HEK293 (cell line): ENCODE data around the gene TNFRSF9.

ENCODE experiments used
- CTCF ChIA-PET: fragments of 350-600 bp; formaldehyde crosslinking; extraction: SDS; loops from one replicate; lab custom pipeline; 2021; ENCODE audit warnings: antibody characterized with exemption; lab: Yijun Ruan, JAX
- POLR2A ChIA-PET: fragments of 300-600 bp; formaldehyde crosslinking; extraction: SDS; loops from one replicate; lab custom pipeline; 2020; ENCODE audit warnings: antibody characterized with exemption, inconsistent platforms; lab: Yijun Ruan, JAX
- H3K27ac ChIP-seq: fragments of 200-500 bp; sonication (Bioruptor generic); 2 replicates; pipeline ENCODE4 v1.5.1; 2014; ENCODE audit warnings: low read depth, low read length, control low read depth, inconsistent platforms; ENCODE audit errors: extremely low read depth
- H3K36me3 ChIP-seq, 2 experiments: fragments of 200-500 bp in 1 of 2; sonication (Bioruptor generic) in 1 of 2; 1 replicate in 1 of 2; 2 replicates in 1 of 2; pipeline ENCODE4 v1.5.1; 2014 to 2017; ENCODE audit warnings: inconsistent platforms in 2 of 2, low read length in 2 of 2; ENCODE audit not compliant: control insufficient read depth in 2 of 2, insufficient read depth in 1 of 2
- H3K4me1 ChIP-seq: fragments of 200-500 bp; sonication (Bioruptor generic); 2 replicates; pipeline ENCODE4 v1.5.1; 2014; ENCODE audit warnings: mild to moderate bottlenecking, low read length, inconsistent platforms; ENCODE audit not compliant: control insufficient read depth, insufficient read depth
- H3K4me3 ChIP-seq: 2 replicates; pipeline ENCODE4 v1.5.1; 2011; ENCODE audit warnings: low read depth, mild to moderate bottlenecking, control low read depth, low read length, moderate library complexity
- H3K9me3 ChIP-seq: fragments of 200-500 bp; sonication (Bioruptor generic); 2 replicates; pipeline ENCODE4 v1.5.1; 2014; ENCODE audit warnings: low read depth, low read length, inconsistent platforms; ENCODE audit not compliant: control insufficient read depth, insufficient read depth
- BCL11A ChIP-seq: fragments of 450-650 bp; formaldehyde crosslinking; IDR thresholded peaks from 2 replicates; pipeline ENCODE4 v1.5.1; 2016; ENCODE audit warnings: low read depth, missing biosample characterization, missing genetic modification characterization
- GLI4 ChIP-seq: fragments of 450-650 bp; formaldehyde crosslinking; IDR thresholded peaks from 2 replicates; pipeline ENCODE4 v1.5.1; 2016; ENCODE audit warnings: missing biosample characterization, missing genetic modification characterization
- PATZ1 ChIP-seq: fragments of 450-650 bp; formaldehyde crosslinking; IDR thresholded peaks from 2 replicates; pipeline ENCODE4 v1.5.1; 2016; ENCODE audit warnings: missing biosample characterization, missing genetic modification characterization
- SCRT2 ChIP-seq: fragments of 450-650 bp; formaldehyde crosslinking; IDR thresholded peaks from 2 replicates; pipeline ENCODE4 v1.5.1; 2016; ENCODE audit warnings: missing biosample characterization, missing genetic modification characterization
- SP3 ChIP-seq: fragments of 450-650 bp; formaldehyde crosslinking; IDR thresholded peaks from 2 replicates; pipeline ENCODE4 v1.5.1; 2016; ENCODE audit warnings: missing biosample characterization, missing genetic modification characterization
- TSHZ1 ChIP-seq: fragments of 450-650 bp; formaldehyde crosslinking; IDR thresholded peaks from 2 replicates; pipeline ENCODE4 v1.5.1; 2016; ENCODE audit warnings: missing biosample characterization, missing genetic modification characterization, borderline replicate concordance
- YY2 ChIP-seq: fragments of 450-650 bp; formaldehyde crosslinking; IDR thresholded peaks from 2 replicates; pipeline ENCODE4 v1.5.1; 2016; ENCODE audit warnings: missing biosample characterization, missing genetic modification characterization
- ZBTB1 ChIP-seq: fragments of 450-650 bp; formaldehyde crosslinking; IDR thresholded peaks from 2 replicates; pipeline ENCODE4 v1.5.1; 2016; ENCODE audit warnings: missing biosample characterization, missing genetic modification characterization
- ZBTB49 ChIP-seq: fragments of 450-650 bp; formaldehyde crosslinking; IDR thresholded peaks from 2 replicates; pipeline ENCODE4 v1.5.1; 2016; ENCODE audit warnings: missing biosample characterization, missing genetic modification characterization, low read depth
- ZFP3 ChIP-seq: fragments of 450-650 bp; formaldehyde crosslinking; IDR thresholded peaks from 2 replicates; pipeline ENCODE4 v1.5.1; 2016; ENCODE audit warnings: low read depth, missing biosample characterization, missing genetic modification characterization
- ZNF112 ChIP-seq: fragments of 450-650 bp; formaldehyde crosslinking; IDR thresholded peaks from 2 replicates; pipeline ENCODE4 v1.5.0; 2017; ENCODE audit warnings: missing biosample characterization, missing genetic modification characterization
- ZNF132 ChIP-seq: fragments of 450-650 bp; formaldehyde crosslinking; IDR thresholded peaks from 2 replicates; pipeline ENCODE4 v1.5.1; 2017; ENCODE audit warnings: missing biosample characterization, missing genetic modification characterization, borderline replicate concordance
- ZNF16 ChIP-seq: fragments of 450-650 bp; formaldehyde crosslinking; IDR thresholded peaks from 2 replicates; pipeline ENCODE4 v1.5.1; 2016; ENCODE audit warnings: low read depth, missing biosample characterization, missing genetic modification characterization
- ZNF202 ChIP-seq: fragments of 450-650 bp; formaldehyde crosslinking; IDR thresholded peaks from 2 replicates; pipeline ENCODE4 v1.5.1; 2016; ENCODE audit warnings: missing biosample characterization, missing genetic modification characterization, borderline replicate concordance
- ZNF248 ChIP-seq: fragments of 450-650 bp; formaldehyde crosslinking; IDR thresholded peaks from 2 replicates; pipeline ENCODE4 v1.5.1; 2017; ENCODE audit warnings: missing biosample characterization, missing genetic modification characterization
- ZNF274 ChIP-seq, 2 experiments: fragments of 200-500 bp in 1 of 2; fragments of 450-650 bp in 1 of 2; sonication (Bioruptor generic) in 1 of 2; formaldehyde crosslinking in 1 of 2; IDR thresholded peaks; 2 replicates each; pipeline versions ENCODE4 v1.5.1 to v1.6.1; 2014 to 2016; ENCODE audit warnings: borderline replicate concordance in 1 of 2, inconsistent platforms in 1 of 2, low read length in 1 of 2, missing biosample characterization in 1 of 2, missing genetic modification characterization in 1 of 2
- ZNF350 ChIP-seq: fragments of 450-650 bp; formaldehyde crosslinking; IDR thresholded peaks from 2 replicates; pipeline ENCODE4 v1.5.0; 2017; ENCODE audit warnings: missing biosample characterization, mild to moderate bottlenecking, missing genetic modification characterization
- ZNF404 ChIP-seq: fragments of 450-650 bp; formaldehyde crosslinking; IDR thresholded peaks from 2 replicates; pipeline ENCODE4 v1.5.1; 2017; ENCODE audit warnings: missing biosample characterization, missing genetic modification characterization
- ZNF48 ChIP-seq: fragments of 450-650 bp; formaldehyde crosslinking; IDR thresholded peaks from 2 replicates; pipeline ENCODE4 v1.5.1; 2016; ENCODE audit warnings: missing biosample characterization, missing genetic modification characterization
- ZNF558 ChIP-seq: fragments of 450-650 bp; formaldehyde crosslinking; IDR thresholded peaks from 2 replicates; pipeline ENCODE4 v1.5.1; 2016; ENCODE audit warnings: missing biosample characterization, missing genetic modification characterization
- ZNF560 ChIP-seq: fragments of 450-650 bp; formaldehyde crosslinking; IDR thresholded peaks from 2 replicates; pipeline ENCODE4 v1.5.1; 2017; ENCODE audit warnings: missing biosample characterization, missing genetic modification characterization, borderline replicate concordance
- ZNF580 ChIP-seq: fragments of 450-650 bp; formaldehyde crosslinking; IDR thresholded peaks from 2 replicates; pipeline ENCODE4 v1.5.1; 2016; ENCODE audit warnings: missing biosample characterization, missing genetic modification characterization
- ZNF660 ChIP-seq: fragments of 450-650 bp; IDR thresholded peaks from 2 replicates; pipeline ENCODE4 v1.5.1; 2018; ENCODE audit warnings: missing biosample characterization, mild to moderate bottlenecking, missing genetic modification characterization
- ZNF664 ChIP-seq: fragments of 450-650 bp; formaldehyde crosslinking; IDR thresholded peaks from 2 replicates; pipeline ENCODE4 v1.5.1; 2016; ENCODE audit warnings: missing biosample characterization, missing genetic modification characterization
- ZNF747 ChIP-seq: fragments of 450-650 bp; formaldehyde crosslinking; IDR thresholded peaks from 2 replicates; pipeline ENCODE4 v1.5.1; 2016; ENCODE audit warnings: missing biosample characterization, missing genetic modification characterization
- ZNF768 ChIP-seq: fragments of 450-650 bp; formaldehyde crosslinking; IDR thresholded peaks from 2 replicates; pipeline ENCODE4 v1.5.1; 2018; ENCODE audit warnings: missing biosample characterization, mild to moderate bottlenecking, missing genetic modification characterization
- ZNF837 ChIP-seq: fragments of 450-650 bp; formaldehyde crosslinking; IDR thresholded peaks from 2 replicates; pipeline ENCODE4 v1.5.1; 2016; ENCODE audit warnings: missing biosample characterization, missing genetic modification characterization
- ZSCAN16 ChIP-seq: fragments of 450-650 bp; formaldehyde crosslinking; IDR thresholded peaks from 2 replicates; pipeline ENCODE4 v1.5.1; 2016; ENCODE audit warnings: missing biosample characterization, missing genetic modification characterization
- ZSCAN23 ChIP-seq: fragments of 450-650 bp; formaldehyde crosslinking; IDR thresholded peaks from 2 replicates; pipeline ENCODE4 v1.5.1; 2016; ENCODE audit warnings: missing biosample characterization, missing genetic modification characterization
- ZSCAN30 ChIP-seq: fragments of 450-650 bp; IDR thresholded peaks from 2 replicates; pipeline ENCODE4 v1.5.1; 2018; ENCODE audit warnings: missing biosample characterization, mild to moderate bottlenecking, missing genetic modification characterization, moderate library complexity

The TNFRSF9 gene

GRCh38 chr1:7975212-7975865 lies 34.7 kb upstream of the TNFRSF9 start (continued):
- TF ChIP-seq TSHZ1 (tag by site-specific recombination) (no peak), ZNF580 (no peak), ZNF664 (tag by site-specific recombination) (no peak), ZNF248 (tag by site-specific recombination) (no peak), ZNF560 (tag by site-specific recombination) (no peak), ZNF558 (no peak), ZNF837 (tag by site-specific recombination) (no peak), ZNF202 (tag by site-specific recombination) (no peak), ZNF660 (peak; percentile 71), ZSCAN23 (tag by site-specific recombination) (0 out of 2 replicates have a peak, but pooled peaks have one; percentile 17), ZSCAN16 (tag by site-specific recombination) (no peak), ZSCAN30 (tag by site-specific recombination) (no peak), ZNF132 (tag by site-specific recombination) (no peak)

- no peak overlapping the region for H3K4me3 ChIP-seq
- H3K27ac ChIP-seq: no peak overlapping the region
- ChIA-PET CTCF (interaction anchor here (0.8 to 6.1 kb wide), 5 partner anchors 10 to 342 kb away, joined by 3 to 81 read pairs (median 5); no protein-coding TSS in a partner anchor), POLR2A (interaction anchor here (0.7 kb wide), 1 partner anchor 354 kb away, joined by 3 read pairs; no protein-coding TSS in a partner anchor)
- peaks cover 58 to 73% of the 10 kb centered on the region in 2 experiments for H3K36me3 ChIP-seq
- no peaks in the 10 kb centered on the region for H3K4me1 ChIP-seq
- no peaks in the 10 kb centered on the region for H3K9me3 ChIP-seq
- TF ChIP-seq ZNF112 (tag by site-specific recombination): no peak
- no peak for TF ChIP-seq ZNF747 (tag by site-specific recombination)
- no peak for TF ChIP-seq ZNF768 (tag by site-specific recombination)
- no peak for TF ChIP-seq SP3 (tag by site-specific recombination)
- no peak for TF ChIP-seq ZNF274 (IDR thresholded peaks at IDR 0.05; ENCODE audit: low read length)
- TF ChIP-seq ZNF274 (tag by site-specific recombination; IDR thresholded peaks at IDR 0.05; ENCODE audit: borderline replicate concordance): no peak
- TF ChIP-seq ZFP3: no peak
- no peak for TF ChIP-seq ZNF404 (tag by site-specific recombination)
- TF ChIP-seq ZNF48 (tag by site-specific recombination): no peak
- no peak for TF ChIP-seq SCRT2 (tag by site-specific recombination)
- TF ChIP-seq ZNF350: no peak
- no peak for TF ChIP-seq ZNF16 (tag by site-specific recombination)
- TF ChIP-seq ZBTB49: no peak
- no peak for TF ChIP-seq GLI4 (tag by site-specific recombination)
- TF ChIP-seq BCL11A: no peak
- no peak for TF ChIP-seq ZBTB1
- TF ChIP-seq YY2 (tag by site-specific recombination): no peak
- no peak for TF ChIP-seq PATZ1 (tag by site-specific recombination)
- TF ChIP-seq ZNF664 (tag by site-specific recombination): no peak
Measured at GRCh38 chr1:7973086-7973485, 32.4 kb upstream of the TNFRSF9 start.
